ENCODE results near the gene COA3. TPM values are rescaled to one million over a fixed set of nuclear protein-coding genes. Genes with fewer than 3 reads are reported as not detected.
A peak's percentile ranks its signal among the peaks of the same experiment; 100 is the strongest.

COA3 gene
- total RNA-seq, 6 experiments from 2014 or later, result 50.4 to 118 (median 68.3) TPM

DNA sequence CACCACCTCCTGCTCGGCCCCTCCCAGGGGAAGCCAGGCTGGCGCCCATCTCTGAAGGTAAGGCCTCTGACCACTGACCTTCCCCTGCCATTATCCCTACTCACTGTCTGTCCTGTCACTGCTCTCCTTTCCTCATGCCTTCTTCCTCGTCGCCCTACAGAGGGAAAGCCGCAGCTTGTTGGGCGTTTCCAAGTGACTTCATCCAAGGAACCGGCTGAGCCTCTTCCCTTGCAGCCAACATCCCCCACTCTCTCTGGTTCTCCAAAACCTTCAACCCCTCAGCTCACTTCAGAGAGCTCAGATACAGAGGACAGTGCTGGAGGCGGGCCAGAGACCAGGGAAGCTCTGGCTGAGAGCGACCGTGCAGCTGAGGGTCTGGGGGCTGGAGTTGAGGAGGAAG, 3.0 kb downstream of the COA3 start:
- intact Hi-C loops (cut with DNase I), result no loop called here
- DNase-seq (no peak), ATAC-seq (no peak)
- Histone ChIP-seq H3K36me3 (no peaks in the 10 kb centered on the region), H3K9me3 (no peaks in the 10 kb centered on the region), H3K4me1 (peaks cover 0 to 19% (median 2%) of the 10 kb centered on the region in 4 donors), H3K4me3 (no peak overlapping the region), H3K27me3 (no peaks in the 10 kb centered on the region), H3K27ac (no peak overlapping the region)
- TF ChIP-seq CTCF (IDR thresholded peaks at IDR 0.05) (no peak), POLR2A (IDR thresholded peaks at IDR 0.05) (no peak)
- 87% methylated on average over 7 of the region's 10 CpGs for WGBS (ENCODE audit: insufficient coverage, low coverage, low lambda C conversion rate, missing lambda C conversion rate)

GRCh38 chr17:42795061-42795460, 3.4 kb downstream of the COA3 start:
- no peaks in the 10 kb centered on the region for H3K36me3 ChIP-seq
- 56% methylated on average over 4 of the region's 4 CpGs for WGBS (ENCODE audit: insufficient coverage, low coverage, low lambda C conversion rate, missing lambda C conversion rate)

GRCh38 chr17:42792545-42792944, 6.0 kb downstream of the COA3 start:
- ATAC-seq (no peak), DNase-seq (no peak)
- no peaks in the 10 kb centered on the region for H3K9me3 ChIP-seq
- intact Hi-C loops (cut with DNase I), result no loop called here
- no peaks in the 10 kb centered on the region for H3K27me3 ChIP-seq
- peaks cover 0 to 15% (median 2%) of the 10 kb centered on the region in 4 donors for H3K4me1 ChIP-seq
- no peaks in the 10 kb centered on the region for H3K36me3 ChIP-seq
- H3K4me3 ChIP-seq, result no peak overlapping the region
- 56% methylated on average over 5 of the region's 5 CpGs for WGBS (ENCODE audit: insufficient coverage, low coverage, low lambda C conversion rate, missing lambda C conversion rate)
- H3K27ac ChIP-seq, result no peak overlapping the region
- no peak for TF ChIP-seq CTCF (IDR thresholded peaks at IDR 0.05)
- no peak for TF ChIP-seq POLR2A (IDR thresholded peaks at IDR 0.05)

More at GRCh38 chr17:42795061-42795460, 3.4 kb downstream of the COA3 start:
- ATAC-seq (no peak), DNase-seq (no peak)
- TF ChIP-seq CTCF (IDR thresholded peaks at IDR 0.05) (no peak), POLR2A (IDR thresholded peaks at IDR 0.05) (no peak)
- Histone ChIP-seq H3K27ac (no peak overlapping the region), H3K4me1 (peaks cover 0 to 19% (median 2%) of the 10 kb centered on the region in 4 donors), H3K4me3 (no peak overlapping the region), H3K27me3 (no peaks in the 10 kb centered on the region), H3K9me3 (no peaks in the 10 kb centered on the region)
- intact Hi-C loops (cut with DNase I), result no loop called here

DNA sequence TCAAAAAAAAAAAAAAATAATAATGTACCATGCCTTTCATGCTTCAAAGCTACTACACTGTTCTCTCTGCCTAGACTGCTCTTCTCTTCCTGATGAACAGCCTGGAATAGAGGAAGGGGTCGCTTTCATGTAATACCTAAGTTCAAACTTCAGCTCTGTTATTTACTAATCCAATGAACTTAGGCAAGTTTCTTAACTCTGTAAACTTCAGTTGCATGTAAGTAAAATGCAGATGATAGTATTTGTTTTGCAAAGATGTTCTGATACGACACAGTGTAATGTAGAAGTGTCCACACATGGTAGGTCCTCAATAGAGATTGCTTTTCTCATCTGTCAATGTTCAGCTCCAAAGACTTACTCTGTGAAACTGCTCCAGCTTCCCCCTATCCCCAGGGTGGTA, 6.6 kb downstream of the COA3 start:
- TF ChIP-seq CTCF (IDR thresholded peaks at IDR 0.05) (no peak), POLR2A (IDR thresholded peaks at IDR 0.05) (no peak)
- H3K4me1 ChIP-seq, result peaks cover 0 to 11% (median under 1%) of the 10 kb centered on the region in 4 donors
- intact Hi-C loops (cut with DNase I), result no loop called here
- DNase-seq (no peak), ATAC-seq (peak in 1 of 4 donors; percentile 50)
- H3K9me3 ChIP-seq, result no peaks in the 10 kb centered on the region
- H3K36me3 ChIP-seq, result no peaks in the 10 kb centered on the region
- no peak overlapping the region for H3K4me3 ChIP-seq
- H3K27ac ChIP-seq, result no peak overlapping the region
- H3K27me3 ChIP-seq, result no peaks in the 10 kb centered on the region
- 39% methylated on average over 2 of the region's 2 CpGs for WGBS (ENCODE audit: insufficient coverage, low coverage, low lambda C conversion rate, missing lambda C conversion rate)

- intact Hi-C loops (cut with DNase I), result no loop called here
- no peak for ATAC-seq
- no peaks in the 10 kb centered on the region for H3K36me3 ChIP-seq
- H3K27me3 ChIP-seq, result no peaks in the 10 kb centered on the region
- H3K4me3 ChIP-seq, result no peak overlapping the region
- 81% methylated on average over 5 of the region's 11 CpGs for WGBS (ENCODE audit: insufficient coverage, low coverage, low lambda C conversion rate, missing lambda C conversion rate)
- no peaks in the 10 kb centered on the region for H3K9me3 ChIP-seq
- no peak for TF ChIP-seq CTCF (IDR thresholded peaks at IDR 0.05)
- no peak for TF ChIP-seq POLR2A (IDR thresholded peaks at IDR 0.05)
- no peak overlapping the region for H3K27ac ChIP-seq
- no peak for DNase-seq
- H3K4me1 ChIP-seq, result peaks cover 0 to 7% (median 0%) of the 10 kb centered on the region in 4 donors
Observed at GRCh38 chr17:42787266-42787665, 11.2 kb downstream of the COA3 start.
